GM19372 (cell line): ENCODE data around the gene MRPS14.

Experiments
- ATAC-seq: cut with Tn5 transposase; IDR thresholded peaks from one replicate; pipeline ENCODE4 v1.9.1; 2021; ENCODE audit warnings: mild to moderate bottlenecking, low read depth, moderate library complexity; ENCODE audit not compliant: unreplicated experiment

The MRPS14 gene

GRCh38 chr1:174988986-174989385 lies 34.2 kb downstream of the MRPS14 start:
- ATAC-seq, result peak; percentile 55

- ATAC-seq, result no peak
These were observed 34.7 kb downstream of the MRPS14 start for GRCh38 chr1:174988539-174988938.

GRCh38 chr1:174984952-174985351 lies 38.3 kb downstream of the MRPS14 start:
- ATAC-seq, result no peak

GRCh38 chr1:174982971-174983689 lies 40.1 kb downstream of the MRPS14 start:
- ATAC-seq, result no peak

- no peak for ATAC-seq
These were observed 46.7 kb downstream of the MRPS14 start for GRCh38 chr1:174976436-174977108.

- ATAC-seq, result no peak
These were observed 47.5 kb downstream of the MRPS14 start for GRCh38 chr1:174975764-174976163.

GRCh38 chr1:174974711-174975119 lies 48.5 kb downstream of the MRPS14 start:
- ATAC-seq, result no peak

GRCh38 chr1:174971902-174972301 lies 51.3 kb downstream of the MRPS14 start:
- no peak for ATAC-seq

- ATAC-seq, result no peak
These were observed 51.8 kb downstream of the MRPS14 start for GRCh38 chr1:174971466-174971865.

- no peak for ATAC-seq
These were observed 53.2 kb downstream of the MRPS14 start for GRCh38 chr1:174969977-174970376.

- peak; percentile 67 for ATAC-seq
These were observed 54.4 kb downstream of the MRPS14 start for GRCh38 chr1:174968750-174969244.

- ATAC-seq, result no peak
These were observed 55.1 kb downstream of the MRPS14 start for GRCh38 chr1:174967845-174968705.

- ATAC-seq, result no peak
These were observed 57.1 kb downstream of the MRPS14 start for GRCh38 chr1:174966008-174966572.

GRCh38 chr1:174965362-174966007 lies 57.7 kb downstream of the MRPS14 start:
- no peak for ATAC-seq

- no peak for ATAC-seq
These were observed 58.3 kb downstream of the MRPS14 start for GRCh38 chr1:174964972-174965361.

GRCh38 chr1:174964261-174964971 lies 58.8 kb downstream of the MRPS14 start:
- peak; percentile 39 for ATAC-seq

GRCh38 chr1:174963529-174964125 lies 59.6 kb downstream of the MRPS14 start:
- ATAC-seq, result no peak
